DND-41 (cell line): ENCODE data around the gene RBM5.

Source experiments
- ATAC-seq: fragments of 200-7000 bp; cut with Tn5 transposase; 3 replicates; pipeline ENCODE4 v1.9.1; 2021; ENCODE audit warnings: low read depth; ENCODE audit not compliant: insufficient read depth
- DNase-seq: peaks from one replicate; pipeline ENCODE4 v3.0.0-alpha.2; 2020
- H2AFZ ChIP-seq: 2 replicates; pipeline ENCODE4 v1.6.0; 2012; ENCODE audit warnings: low read depth, low read length
- H3K27ac ChIP-seq: 2 replicates; pipeline ENCODE4 v1.5.1; 2012; ENCODE audit warnings: low read length, inconsistent platforms
- H3K27me3 ChIP-seq: fragments of 200-600 bp; sonication (generic); 2 replicates; pipeline ENCODE4 v1.6.0; 2012; ENCODE audit warnings: low read length, mild to moderate bottlenecking, inconsistent platforms; ENCODE audit not compliant: insufficient read depth, poor library complexity
- H3K36me3 ChIP-seq: 2 replicates; pipeline ENCODE4 v1.5.1; 2012; ENCODE audit warnings: low read length, inconsistent platforms; ENCODE audit not compliant: insufficient read depth
- H3K4me1 ChIP-seq: 2 replicates; pipeline ENCODE4 v1.5.1; 2012; ENCODE audit warnings: mild to moderate bottlenecking, low read length; ENCODE audit not compliant: insufficient read depth
- H3K4me2 ChIP-seq: 2 replicates; pipeline ENCODE4 v1.6.0; 2012; ENCODE audit warnings: mild to moderate bottlenecking, moderate library complexity, low read length, inconsistent platforms; ENCODE audit not compliant: insufficient read depth
- H3K4me3 ChIP-seq, 2 experiments: fragments of 200-600 bp in 1 of 2; shearing (Covaris generic) in 1 of 2; 2 replicates each; pipeline ENCODE4 v1.5.1; 2012 to 2016; ENCODE audit warnings: inconsistent platforms in 2 of 2, low read length in 2 of 2, mild to moderate bottlenecking in 2 of 2, low read depth in 1 of 2, moderate library complexity in 1 of 2
- H3K79me2 ChIP-seq: 2 replicates; pipeline ENCODE4 v1.6.0; 2012; ENCODE audit warnings: low read length, inconsistent platforms; ENCODE audit not compliant: insufficient read depth
- H3K9ac ChIP-seq: 2 replicates; pipeline ENCODE4 v1.6.0; 2012; ENCODE audit warnings: low read depth, mild to moderate bottlenecking, inconsistent platforms, low read length, moderate library complexity
- H3K9me3 ChIP-seq: 2 replicates; pipeline ENCODE4 v1.5.1; 2012; ENCODE audit warnings: low read length, moderate library complexity, mild to moderate bottlenecking, inconsistent platforms; ENCODE audit not compliant: insufficient read depth, severe bottlenecking
- H4K20me1 ChIP-seq: 2 replicates; pipeline ENCODE4 v1.6.0; 2012; ENCODE audit warnings: low read length; ENCODE audit not compliant: insufficient read depth
- CTCF ChIP-seq: IDR thresholded peaks from 2 replicates; pipeline ENCODE4 v1.5.1; 2012; ENCODE audit warnings: borderline replicate concordance, low read length, moderate library complexity, mild to moderate bottlenecking; ENCODE audit not compliant: poor library complexity, severe bottlenecking; ENCODE audit errors: extremely low read depth
- EZH2 ChIP-seq: IDR thresholded peaks from 3 replicates; pipeline ENCODE4 v1.6.1; 2012; ENCODE audit warnings: borderline replicate concordance, low read depth, mild to moderate bottlenecking, moderate library complexity, low read length, inconsistent platforms; ENCODE audit not compliant: severe bottlenecking

Gene RBM5

GRCh38 chr3:50154476-50154839 is 65.7 kb downstream of the RBM5 start:
- TF ChIP-seq CTCF (no peak), EZH2 (no peak)
- no peaks in the 10 kb centered on the region for H3K36me3 ChIP-seq
- no peak overlapping the region for H3K9ac ChIP-seq
- no peak overlapping the region for H3K4me3 ChIP-seq
- no peaks in the 10 kb centered on the region for H4K20me1 ChIP-seq
- H3K79me2 ChIP-seq: no peaks in the 10 kb centered on the region
- H3K27ac ChIP-seq: no peak overlapping the region
- H3K4me2 ChIP-seq: no peak overlapping the region
- H3K27me3 ChIP-seq: no peaks in the 10 kb centered on the region
- DNase-seq (no peak), ATAC-seq (no peak)
- no peaks in the 10 kb centered on the region for H3K9me3 ChIP-seq
- H2AFZ ChIP-seq: no peak overlapping the region
- no peaks in the 10 kb centered on the region for H3K4me1 ChIP-seq

DNA sequence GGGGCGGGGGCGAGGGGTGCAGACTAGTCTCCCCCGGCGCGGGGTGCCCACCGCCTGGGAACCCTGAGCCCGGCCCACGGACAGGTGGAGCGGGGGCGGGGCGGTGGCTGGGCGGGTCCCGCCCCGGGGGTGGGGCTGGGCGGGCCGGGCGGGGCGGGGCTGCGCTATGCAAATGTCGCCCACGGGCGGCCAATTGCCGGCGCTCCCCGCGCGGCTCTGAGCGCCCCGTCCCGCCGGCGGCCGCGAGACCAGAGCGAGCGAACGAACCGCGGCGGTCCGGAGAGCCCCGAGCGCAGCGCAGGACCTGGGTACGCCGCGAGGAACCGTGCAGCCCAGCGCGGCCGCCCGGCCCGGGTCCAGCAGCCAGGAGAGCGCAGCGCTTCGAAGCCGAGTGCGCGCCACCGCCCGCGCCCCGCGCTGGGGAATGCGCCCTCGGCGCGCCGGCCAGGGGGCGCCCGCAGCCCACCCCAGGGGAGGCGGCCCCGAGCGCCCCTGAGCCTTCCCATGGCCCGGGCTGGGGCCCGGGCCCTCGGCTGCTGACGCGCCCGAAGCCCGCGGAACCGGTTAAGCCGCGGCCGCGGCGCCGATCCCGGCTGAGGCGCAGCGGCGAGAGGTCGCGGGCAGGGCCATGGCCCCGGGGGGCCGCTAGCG is 66.2 kb downstream of the RBM5 start, which contains the start of gene SEMA3F:
Gene SEMA3F (plus strand): TSS at position 485 of the 651 bp plus-strand sequence. CDS start 4,299 bp downstream, outside the sequence.
- Histone ChIP-seq H3K36me3 (no peaks in the 10 kb centered on the region), H2AFZ (no peak within 1 kb of the TSS), H3K27ac (no peak within 1 kb of the TSS), H3K9me3 (no peaks in the 10 kb centered on the region), H3K27me3 (no peaks in the 10 kb centered on the region), H3K4me1 (no peaks in the 10 kb centered on the region), H4K20me1 (no peaks in the 10 kb centered on the region), H3K79me2 (no peaks in the 10 kb centered on the region), H3K9ac (no peak within 1 kb of the TSS), H3K4me2 (no peak within 1 kb of the TSS), H3K4me3 (no peak within 1 kb of the TSS)
- TF ChIP-seq EZH2 (no peak), CTCF (no peak)
- ATAC-seq (no peak), DNase-seq (no peak)

- no peaks in the 10 kb centered on the region for H3K9me3 ChIP-seq
- H3K36me3 ChIP-seq: no peaks in the 10 kb centered on the region
- ATAC-seq (no peak), DNase-seq (no peak)
- no peak overlapping the region for H3K9ac ChIP-seq
- H3K27me3 ChIP-seq: no peaks in the 10 kb centered on the region
- H3K27ac ChIP-seq: no peak overlapping the region
- no peaks in the 10 kb centered on the region for H4K20me1 ChIP-seq
- H3K79me2 ChIP-seq: no peaks in the 10 kb centered on the region
- no peak overlapping the region for H2AFZ ChIP-seq
- no peak overlapping the region for H3K4me2 ChIP-seq
- TF ChIP-seq EZH2: no peak
- H3K4me3 ChIP-seq: no peak overlapping the region
- no peaks in the 10 kb centered on the region for H3K4me1 ChIP-seq
Measured at GRCh38 chr3:50155491-50155878, 66.8 kb downstream of the RBM5 start.

GRCh38 chr3:50155891-50156290 is 67.2 kb downstream of the RBM5 start:
- Histone ChIP-seq H3K27me3 (no peaks in the 10 kb centered on the region), H3K79me2 (no peaks in the 10 kb centered on the region), H4K20me1 (no peaks in the 10 kb centered on the region), H3K4me2 (no peak overlapping the region), H2AFZ (no peak overlapping the region), H3K4me1 (no peaks in the 10 kb centered on the region), H3K27ac (no peak overlapping the region), H3K9ac (no peak overlapping the region), H3K36me3 (no peaks in the 10 kb centered on the region), H3K4me3 (no peak overlapping the region), H3K9me3 (no peaks in the 10 kb centered on the region)
- ATAC-seq (no peak), DNase-seq (no peak)
- no peak for TF ChIP-seq CTCF
